ENCODE data around the gene TRA2B. TPM values are rescaled to one million over a fixed set of nuclear protein-coding genes. Genes with fewer than 3 reads are reported as not detected.
"Not testable (repeated sequence)": the region's sequence is repeated elsewhere in the genome, so short reads cannot be mapped to it uniquely, and the experiment has no call there.

The TRA2B gene
- total RNA-seq, 1 experiment from 2014 or later: 171 TPM

GRCh38 chr3:185912512-185912911 lies 25.3 kb downstream of the TRA2B start:
- CTCF ChIA-PET: interaction anchor here (0.5 to 2.0 kb wide), 7 partner anchors 30 to 252 kb away, joined by 3 to 14 read pairs (median 5); no protein-coding TSS in a partner anchor
- POLR2A ChIA-PET: interaction anchor here (0.7 kb wide), 1 partner anchor 451 kb away, joined by 3 read pairs; no protein-coding TSS in a partner anchor
- H3K36me3 ChIP-seq (ENCODE audit: control insufficient read depth, insufficient read depth, low read length): peaks cover 24% of the 10 kb centered on the region
- ATAC-seq: no peak
- H3K4me3 ChIP-seq (ENCODE audit: low read depth in 2 of 2, low read length in 2 of 2): no peak overlapping the region
- TF ChIP-seq POLR2AphosphoS5 (IDR thresholded peaks at IDR 0.05; ENCODE audit: low read depth, low read length) (no peak), TCF7L2 (IDR thresholded peaks at IDR 0.05; ENCODE audit: low read depth, low read length) (no peak), CTCF (IDR thresholded peaks at IDR 0.05) (no peak), REST (IDR thresholded peaks at IDR 0.05; ENCODE audit: insufficient read depth in 1 of 2, low read depth in 2 of 2, low read length in 1 of 2) (no peak), SIN3A (IDR thresholded peaks at IDR 0.05; ENCODE audit: borderline replicate concordance, insufficient read depth, low read depth, low read length) (no peak)
- H3K9me3 ChIP-seq (ENCODE audit: control insufficient read depth, insufficient read depth, low read depth, low read length): no peaks in the 10 kb centered on the region
- DNase-seq (ENCODE audit: low read depth, low spot score): no peak
- no peaks in the 10 kb centered on the region for H3K27me3 ChIP-seq (ENCODE audit: control insufficient read depth, insufficient read depth, low read length)
- in situ Hi-C loops (cut with HindIII; ENCODE audit: low pct_unique_long_range_greater_than_20kb, low sequenced_read_pairs) (loop anchor here (5.0 kb wide), 1 partner anchor 80 kb away; no protein-coding TSS in a partner anchor), intact Hi-C loops (cut with micrococcal nuclease; ENCODE audit: unreplicated experiment) (no loop called here)
- peaks cover 14% of the 10 kb centered on the region for H3K4me1 ChIP-seq (ENCODE audit: control insufficient read depth, insufficient read depth, low read length)
- BruUV-seq (replicated peaks): no TSS peak
- no peak overlapping the region for H3K27ac ChIP-seq (ENCODE audit: low read length)

- H3K9me3 ChIP-seq (ENCODE audit: control insufficient read depth, insufficient read depth, low read depth, low read length); POLR2A ChIA-PET; H3K27me3 ChIP-seq (ENCODE audit: control insufficient read depth, insufficient read depth, low read length); intact Hi-C loops (cut with micrococcal nuclease; ENCODE audit: unreplicated experiment); H3K27ac ChIP-seq (ENCODE audit: low read length); BruUV-seq (replicated peaks); H3K4me3 ChIP-seq (ENCODE audit: low read depth in 2 of 2, low read length in 2 of 2); DNase-seq (ENCODE audit: low read depth, low spot score): not testable (repeated sequence)
- in situ Hi-C loops (cut with HindIII; ENCODE audit: low pct_unique_long_range_greater_than_20kb, low sequenced_read_pairs): loop anchor here (5.0 kb wide), 1 partner anchor 81 kb away; no protein-coding TSS in a partner anchor
- peak; percentile 60; the same call in 1 of the 2 replicates for TF ChIP-seq POLR2AphosphoS5 (IDR thresholded peaks at IDR 0.05; ENCODE audit: low read depth, low read length)
- CTCF ChIA-PET: interaction anchor here (0.6 kb wide), 1 partner anchor 80 kb away, joined by 6 read pairs; no protein-coding TSS in a partner anchor
- Histone ChIP-seq H3K36me3 (ENCODE audit: control insufficient read depth, insufficient read depth, low read length) (peaks cover 11% of the 10 kb centered on the region), H3K4me1 (ENCODE audit: control insufficient read depth, insufficient read depth, low read length) (peaks cover 14% of the 10 kb centered on the region)
- ATAC-seq: peak; percentile 23
Measured at GRCh38 chr3:185911076-185911448, 26.8 kb downstream of the TRA2B start.

- H3K4me3 ChIP-seq (ENCODE audit: low read depth in 2 of 2, low read length in 2 of 2); H3K27ac ChIP-seq (ENCODE audit: low read length); H3K27me3 ChIP-seq (ENCODE audit: control insufficient read depth, insufficient read depth, low read length); POLR2A ChIA-PET; H3K9me3 ChIP-seq (ENCODE audit: control insufficient read depth, insufficient read depth, low read depth, low read length); intact Hi-C loops (cut with micrococcal nuclease; ENCODE audit: unreplicated experiment); BruUV-seq (replicated peaks); DNase-seq (ENCODE audit: low read depth, low spot score): not testable (repeated sequence)
- peak; percentile 61 for ATAC-seq
- in situ Hi-C loops (cut with HindIII; ENCODE audit: low pct_unique_long_range_greater_than_20kb, low sequenced_read_pairs): loop anchor here (5.0 kb wide), 1 partner anchor 82 kb away; no protein-coding TSS in a partner anchor
- CTCF ChIA-PET: interaction anchor here (0.6 kb wide), 1 partner anchor 80 kb away, joined by 6 read pairs; no protein-coding TSS in a partner anchor
- peaks cover 11% of the 10 kb centered on the region for H3K4me1 ChIP-seq (ENCODE audit: control insufficient read depth, insufficient read depth, low read length)
- H3K36me3 ChIP-seq (ENCODE audit: control insufficient read depth, insufficient read depth, low read length): peaks cover 11% of the 10 kb centered on the region
Measured at GRCh38 chr3:185910322-185911075, 27.3 kb downstream of the TRA2B start.

- BruUV-seq (replicated peaks); H3K4me3 ChIP-seq (ENCODE audit: low read depth in 2 of 2, low read length in 2 of 2); H3K9me3 ChIP-seq (ENCODE audit: control insufficient read depth, insufficient read depth, low read depth, low read length); H3K4me1 ChIP-seq (ENCODE audit: control insufficient read depth, insufficient read depth, low read length); CTCF ChIA-PET; H3K27ac ChIP-seq (ENCODE audit: low read length); H3K36me3 ChIP-seq (ENCODE audit: control insufficient read depth, insufficient read depth, low read length); DNase-seq (ENCODE audit: low read depth, low spot score); ATAC-seq; H3K27me3 ChIP-seq (ENCODE audit: control insufficient read depth, insufficient read depth, low read length); POLR2A ChIA-PET: not testable (repeated sequence)
- intact Hi-C loops (cut with micrococcal nuclease; ENCODE audit: unreplicated experiment): loop anchor here (5.0 kb wide), 1 partner anchor 73 kb away; no protein-coding TSS in a partner anchor
- in situ Hi-C loops (cut with HindIII; ENCODE audit: low pct_unique_long_range_greater_than_20kb, low sequenced_read_pairs): loop anchor here (5.0 kb wide), 1 partner anchor 82 kb away; no protein-coding TSS in a partner anchor
Measured at GRCh38 chr3:185909913-185910312, 27.9 kb downstream of the TRA2B start.

Measured in Panc1 (cell line).